ENCODE data around the gene CXXC5.

DNA sequence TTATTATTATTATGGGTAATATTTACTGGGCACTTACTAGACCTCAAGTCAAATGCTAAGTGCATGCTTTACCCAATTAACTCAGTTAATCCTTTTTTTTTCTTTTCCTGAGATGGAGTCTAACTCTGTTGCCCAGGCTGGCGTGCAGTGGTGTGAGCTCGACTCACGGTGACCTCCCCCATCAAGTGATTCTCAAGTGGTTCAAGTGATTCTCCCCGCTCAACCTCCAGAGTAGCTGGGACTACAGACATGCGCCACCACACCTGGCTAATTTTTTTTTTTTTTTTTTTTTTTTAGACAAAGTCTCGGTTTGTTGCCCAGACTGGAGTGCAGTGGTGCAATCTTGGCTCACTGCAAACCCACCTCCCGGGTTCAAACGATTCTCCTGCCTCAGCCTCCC lies 69.1 kb downstream of the CXXC5 start:
- no peak for TF ChIP-seq POLR2A (IDR thresholded peaks at IDR 0.05)
- no peak for TF ChIP-seq CTCF (IDR thresholded peaks at IDR 0.05)

Data from right lobe of liver (tissue), 4 donors.